ENCODE data around the gene CDK5RAP3.

DNA sequence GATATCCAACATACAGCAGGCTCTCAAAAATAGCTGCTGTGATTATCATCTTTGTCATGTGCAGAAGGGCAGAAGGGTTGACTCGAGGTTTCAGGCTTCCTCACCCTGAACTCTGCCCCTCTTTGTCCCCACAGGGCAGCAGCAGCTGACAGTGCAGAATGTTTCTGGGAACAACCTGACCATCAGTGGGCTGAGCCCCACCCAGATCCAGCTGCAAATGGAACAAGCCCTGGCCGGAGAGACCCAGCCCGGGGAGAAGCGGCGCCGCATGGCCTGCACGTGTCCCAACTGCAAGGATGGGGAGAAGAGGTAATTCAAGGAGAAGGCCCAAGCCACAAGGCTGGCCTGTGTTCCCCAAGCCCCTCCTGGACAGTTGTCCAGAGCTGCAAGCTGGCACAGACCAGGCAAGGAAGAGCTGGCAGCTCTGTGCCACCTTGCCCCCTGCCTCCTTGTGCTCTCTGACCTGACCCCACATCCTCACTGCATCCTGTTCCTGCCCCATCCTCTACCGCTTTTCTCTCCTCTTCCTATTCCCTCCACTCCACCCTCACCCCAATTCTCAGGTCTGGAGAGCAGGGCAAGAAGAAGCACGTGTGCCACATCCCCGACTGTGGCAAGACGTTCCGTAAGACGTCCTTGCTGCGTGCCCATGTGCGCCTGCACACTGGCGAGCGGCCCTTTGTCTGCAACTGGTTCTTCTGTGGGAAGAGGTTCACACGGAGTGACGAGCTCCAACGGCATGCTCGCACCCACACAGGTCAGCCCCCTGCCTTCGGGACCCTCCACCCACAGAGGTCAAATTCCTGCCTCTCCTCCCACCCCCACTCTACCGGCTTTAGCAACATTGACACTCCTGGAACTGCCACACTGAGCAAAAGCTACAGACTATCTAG, 45.9 kb upstream of the CDK5RAP3 start:
- TF ChIP-seq, protein P1, sequence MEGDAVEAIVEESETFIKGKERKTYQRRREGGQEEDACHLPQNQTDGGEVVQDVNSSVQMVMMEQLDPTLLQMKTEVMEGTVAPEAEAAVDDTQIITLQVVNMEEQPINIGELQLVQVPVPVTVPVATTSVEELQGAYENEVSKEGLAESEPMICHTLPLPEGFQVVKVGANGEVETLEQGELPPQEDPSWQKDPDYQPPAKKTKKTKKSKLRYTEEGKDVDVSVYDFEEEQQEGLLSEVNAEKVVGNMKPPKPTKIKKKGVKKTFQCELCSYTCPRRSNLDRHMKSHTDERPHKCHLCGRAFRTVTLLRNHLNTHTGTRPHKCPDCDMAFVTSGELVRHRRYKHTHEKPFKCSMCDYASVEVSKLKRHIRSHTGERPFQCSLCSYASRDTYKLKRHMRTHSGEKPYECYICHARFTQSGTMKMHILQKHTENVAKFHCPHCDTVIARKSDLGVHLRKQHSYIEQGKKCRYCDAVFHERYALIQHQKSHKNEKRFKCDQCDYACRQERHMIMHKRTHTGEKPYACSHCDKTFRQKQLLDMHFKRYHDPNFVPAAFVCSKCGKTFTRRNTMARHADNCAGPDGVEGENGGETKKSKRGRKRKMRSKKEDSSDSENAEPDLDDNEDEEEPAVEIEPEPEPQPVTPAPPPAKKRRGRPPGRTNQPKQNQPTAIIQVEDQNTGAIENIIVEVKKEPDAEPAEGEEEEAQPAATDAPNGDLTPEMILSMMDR (IDR thresholded peaks at IDR 0.05), result no peak
- TF ChIP-seq POLR2A (IDR thresholded peaks at IDR 0.05), result no peak
